ENCODE data around the gene PRDM5. TPM values are rescaled to one million over a fixed set of nuclear protein-coding genes. Genes with fewer than 3 reads are reported as not detected.

PRDM5 gene
- total and polyA plus RNA-seq, 2 of the 13 experiments (the other 11 are each of a cell fraction or from before 2014, with no cell fraction given), result not detected

DNA sequence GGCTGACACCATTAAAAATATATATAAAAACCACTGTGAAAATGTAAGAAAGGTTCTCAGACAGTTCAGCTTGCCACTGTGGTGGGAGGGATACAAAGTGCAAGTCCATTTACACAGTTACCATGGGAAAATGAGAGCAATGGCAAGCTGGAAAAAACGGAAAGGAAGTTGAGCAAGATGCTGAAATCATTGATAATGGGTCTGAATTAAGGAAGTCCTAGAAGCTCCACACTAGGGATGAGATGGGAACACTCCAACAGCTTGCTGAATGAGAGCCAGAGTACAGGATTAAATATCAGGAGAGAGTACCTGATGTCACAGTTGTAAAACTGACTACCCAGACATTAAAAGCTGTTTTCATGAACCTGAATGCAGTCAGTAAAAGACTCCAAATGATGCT, 218.6 kb downstream of the PRDM5 start:
- no peak for FAIRE-seq
- intact Hi-C loops (cut with micrococcal nuclease; ENCODE audit: unreplicated experiment), result no loop called here
- H3K4me2 ChIP-seq (ENCODE audit: low read depth, low read length), result no peak overlapping the region
- TF ChIP-seq, protein P1, sequence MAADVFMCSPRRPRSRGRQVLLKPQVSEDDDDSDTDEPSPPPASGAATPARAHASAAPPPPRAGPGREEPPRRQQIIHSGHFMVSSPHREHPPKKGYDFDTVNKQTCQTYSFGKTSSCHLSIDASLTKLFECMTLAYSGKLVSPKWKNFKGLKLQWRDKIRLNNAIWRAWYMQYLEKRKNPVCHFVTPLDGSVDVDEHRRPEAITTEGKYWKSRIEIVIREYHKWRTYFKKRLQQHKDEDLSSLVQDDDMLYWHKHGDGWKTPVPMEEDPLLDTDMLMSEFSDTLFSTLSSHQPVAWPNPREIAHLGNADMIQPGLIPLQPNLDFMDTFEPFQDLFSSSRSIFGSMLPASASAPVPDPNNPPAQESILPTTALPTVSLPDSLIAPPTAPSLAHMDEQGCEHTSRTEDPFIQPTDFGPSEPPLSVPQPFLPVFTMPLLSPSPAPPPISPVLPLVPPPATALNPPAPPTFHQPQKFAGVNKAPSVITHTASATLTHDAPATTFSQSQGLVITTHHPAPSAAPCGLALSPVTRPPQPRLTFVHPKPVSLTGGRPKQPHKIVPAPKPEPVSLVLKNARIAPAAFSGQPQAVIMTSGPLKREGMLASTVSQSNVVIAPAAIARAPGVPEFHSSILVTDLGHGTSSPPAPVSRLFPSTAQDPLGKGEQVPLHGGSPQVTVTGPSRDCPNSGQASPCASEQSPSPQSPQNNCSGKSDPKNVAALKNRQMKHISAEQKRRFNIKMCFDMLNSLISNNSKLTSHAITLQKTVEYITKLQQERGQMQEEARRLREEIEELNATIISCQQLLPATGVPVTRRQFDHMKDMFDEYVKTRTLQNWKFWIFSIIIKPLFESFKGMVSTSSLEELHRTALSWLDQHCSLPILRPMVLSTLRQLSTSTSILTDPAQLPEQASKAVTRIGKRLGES (CRISPR knock-in tag; IDR thresholded peaks at IDR 0.05; ENCODE audit: borderline replicate concordance), result no peak
- TF ChIP-seq ZNF207 (IDR thresholded peaks at IDR 0.05; ENCODE audit: borderline replicate concordance) (no peak), ZNF879 (CRISPR knock-in tag; IDR thresholded peaks at IDR 0.05) (no peak), SIN3B (IDR thresholded peaks at IDR 0.05; ENCODE audit: low read length) (no peak), MAFF (IDR thresholded peaks at IDR 0.05; ENCODE audit: low read depth, low read length) (no peak), PHF20 (CRISPR knock-in tag; IDR thresholded peaks at IDR 0.05) (no peak)
- 0% methylated on average over 1 of the region's 1 CpG for WGBS (ENCODE audit: low lambda C conversion rate)
- no peak overlapping the region for H3K27ac ChIP-seq (ENCODE audit: extremely low read length, insufficient read depth, low read length)
- no peak overlapping the region for H3K9ac ChIP-seq (ENCODE audit: insufficient read depth, low read depth, low read length)
- ChIA-PET POLR2A (no interaction called here), CTCF (ENCODE audit: low intra/inter-chr PET ratio, low total read pairs) (no interaction called here)
- H3K4me1 ChIP-seq (ENCODE audit: insufficient read depth, low read length), result no peaks in the 10 kb centered on the region
- H3K27me3 ChIP-seq (ENCODE audit: control insufficient read depth in 1 of 2, insufficient read depth in 2 of 2, low read length in 2 of 2), result no peaks in the 10 kb centered on the region
- no peaks in the 10 kb centered on the region for H4K20me1 ChIP-seq (ENCODE audit: insufficient read depth, low read length)
- DNase-seq (ENCODE audit: low spot score), result no peak
- no TSS peak for BruUV-seq (replicated peaks)
- H3K79me2 ChIP-seq (ENCODE audit: insufficient read depth, low read length), result no peaks in the 10 kb centered on the region
- in situ Hi-C loops (cut with HindIII; ENCODE audit: extremely low pct_ligation_motif_present, low pct_unique_long_range_greater_than_20kb), result no loop called here
- H3K4me3 ChIP-seq (replicated peaks in 1 of 3; ENCODE audit: insufficient read depth in 1 of 3, low read depth in 2 of 3, low read length in 3 of 3), result no peak overlapping the region
- no peaks in the 10 kb centered on the region for H3K9me3 ChIP-seq (ENCODE audit: low read length)
- no peak overlapping the region for H2AFZ ChIP-seq (ENCODE audit: low read length)
- no peak for ATAC-seq
- H3K36me3 ChIP-seq (replicated peaks in 1 of 2; ENCODE audit: control insufficient read depth in 1 of 2, insufficient read depth in 2 of 2, low read length in 2 of 2), result no peaks in the 10 kb centered on the region

DNA sequence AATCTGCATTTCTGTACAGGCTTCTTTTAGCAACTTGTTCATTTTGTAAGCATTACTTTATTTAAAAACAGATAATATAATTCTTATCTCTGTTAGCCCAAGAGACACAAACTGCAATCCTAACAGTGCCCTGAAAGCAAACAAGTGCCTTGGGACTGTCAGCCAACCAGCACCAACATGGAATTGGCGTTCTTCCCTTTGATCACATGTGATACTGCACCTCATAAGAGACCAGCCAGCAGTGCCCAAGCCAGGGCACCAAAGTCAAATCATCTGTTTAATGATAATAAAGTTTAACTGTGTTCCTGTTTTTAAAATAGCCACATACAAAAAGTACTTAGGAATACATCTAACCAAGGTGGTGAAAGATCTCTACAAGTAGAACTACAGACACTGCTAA, 223.2 kb downstream of the PRDM5 start:
- in situ Hi-C loops (cut with HindIII; ENCODE audit: extremely low pct_ligation_motif_present, low pct_unique_long_range_greater_than_20kb) (no loop called here), intact Hi-C loops (cut with micrococcal nuclease; ENCODE audit: unreplicated experiment) (no loop called here)
- CTCF ChIA-PET (ENCODE audit: low intra/inter-chr PET ratio, low total read pairs), result no interaction called here
- no TSS peak for BruUV-seq (replicated peaks)
- no peak overlapping the region for H2AFZ ChIP-seq (ENCODE audit: low read length)
- ATAC-seq, result no peak
- H4K20me1 ChIP-seq (ENCODE audit: insufficient read depth, low read length), result no peaks in the 10 kb centered on the region
- no peaks in the 10 kb centered on the region for H3K79me2 ChIP-seq (ENCODE audit: insufficient read depth, low read length)
- no peak for FAIRE-seq
- no peaks in the 10 kb centered on the region for H3K4me1 ChIP-seq (ENCODE audit: insufficient read depth, low read length)
- WGBS (ENCODE audit: low lambda C conversion rate), result 0% methylated on average over 1 of the region's 1 CpG
- no peak overlapping the region for H3K4me3 ChIP-seq (replicated peaks in 1 of 3; ENCODE audit: insufficient read depth in 1 of 3, low read depth in 2 of 3, low read length in 3 of 3)
- H3K9me3 ChIP-seq (ENCODE audit: low read length), result no peaks in the 10 kb centered on the region
- no peak overlapping the region for H3K27ac ChIP-seq (ENCODE audit: extremely low read length, insufficient read depth, low read length)
- H3K27me3 ChIP-seq (ENCODE audit: control insufficient read depth in 1 of 2, insufficient read depth in 2 of 2, low read length in 2 of 2), result no peaks in the 10 kb centered on the region
- POLR2A ChIA-PET, result no interaction called here
- H3K4me2 ChIP-seq (ENCODE audit: low read depth, low read length), result no peak overlapping the region
- H3K36me3 ChIP-seq (replicated peaks in 1 of 2; ENCODE audit: control insufficient read depth in 1 of 2, insufficient read depth in 2 of 2, low read length in 2 of 2), result no peaks in the 10 kb centered on the region
- no peak overlapping the region for H3K9ac ChIP-seq (ENCODE audit: insufficient read depth, low read depth, low read length)
- no peak for DNase-seq (ENCODE audit: low spot score)
- TF ChIP-seq, protein P2, sequence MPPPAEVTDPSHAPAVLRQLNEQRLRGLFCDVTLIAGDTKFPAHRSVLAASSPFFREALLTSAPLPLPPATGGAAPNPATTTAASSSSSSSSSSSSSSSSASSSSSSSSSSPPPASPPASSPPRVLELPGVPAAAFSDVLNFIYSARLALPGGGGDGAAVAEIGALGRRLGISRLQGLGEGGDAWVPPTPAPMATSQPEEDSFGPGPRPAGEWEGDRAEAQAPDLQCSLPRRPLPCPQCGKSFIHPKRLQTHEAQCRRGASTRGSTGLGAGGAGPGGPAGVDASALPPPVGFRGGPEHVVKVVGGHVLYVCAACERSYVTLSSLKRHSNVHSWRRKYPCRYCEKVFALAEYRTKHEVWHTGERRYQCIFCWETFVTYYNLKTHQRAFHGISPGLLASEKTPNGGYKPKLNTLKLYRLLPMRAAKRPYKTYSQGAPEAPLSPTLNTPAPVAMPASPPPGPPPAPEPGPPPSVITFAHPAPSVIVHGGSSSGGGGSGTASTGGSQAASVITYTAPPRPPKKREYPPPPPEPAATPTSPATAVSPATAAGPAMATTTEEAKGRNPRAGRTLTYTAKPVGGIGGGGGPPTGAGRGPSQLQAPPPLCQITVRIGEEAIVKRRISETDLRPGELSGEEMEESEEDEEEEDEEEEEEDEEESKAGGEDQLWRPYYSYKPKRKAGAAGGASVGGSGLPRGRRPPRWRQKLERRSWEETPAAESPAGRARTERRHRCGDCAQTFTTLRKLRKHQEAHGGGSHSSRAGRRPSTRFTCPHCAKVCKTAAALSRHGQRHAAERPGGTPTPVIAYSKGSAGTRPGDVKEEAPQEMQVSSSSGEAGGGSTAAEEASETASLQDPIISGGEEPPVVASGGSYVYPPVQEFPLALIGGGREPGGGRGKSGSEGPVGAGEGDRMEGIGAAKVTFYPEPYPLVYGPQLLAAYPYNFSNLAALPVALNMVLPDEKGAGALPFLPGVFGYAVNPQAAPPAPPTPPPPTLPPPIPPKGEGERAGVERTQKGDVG (CRISPR knock-in tag; IDR thresholded peaks at IDR 0.05; ENCODE audit: borderline replicate concordance), result no peak
- TF ChIP-seq, protein P3, sequence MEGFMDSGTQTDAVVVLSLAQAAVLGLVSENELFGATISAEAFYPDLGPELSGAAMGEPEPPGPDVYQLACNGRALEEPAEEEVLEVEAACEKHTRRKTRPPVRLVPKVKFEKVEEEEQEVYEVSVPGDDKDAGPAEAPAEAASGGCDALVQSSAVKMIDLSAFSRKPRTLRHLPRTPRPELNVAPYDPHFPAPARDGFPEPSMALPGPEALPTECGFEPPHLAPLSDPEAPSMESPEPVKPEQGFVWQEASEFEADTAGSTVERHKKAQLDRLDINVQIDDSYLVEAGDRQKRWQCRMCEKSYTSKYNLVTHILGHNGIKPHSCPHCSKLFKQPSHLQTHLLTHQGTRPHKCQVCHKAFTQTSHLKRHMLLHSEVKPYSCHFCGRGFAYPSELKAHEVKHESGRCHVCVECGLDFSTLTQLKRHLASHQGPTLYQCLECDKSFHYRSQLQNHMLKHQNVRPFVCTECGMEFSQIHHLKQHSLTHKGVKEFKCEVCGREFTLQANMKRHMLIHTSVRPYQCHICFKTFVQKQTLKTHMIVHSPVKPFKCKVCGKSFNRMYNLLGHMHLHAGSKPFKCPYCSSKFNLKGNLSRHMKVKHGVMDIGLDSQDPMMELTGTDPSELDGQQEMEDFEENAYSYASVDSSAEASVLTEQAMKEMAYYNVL (CRISPR knock-in tag; IDR thresholded peaks at IDR 0.05; ENCODE audit: borderline replicate concordance), result no peak
- TF ChIP-seq ZNF713 (CRISPR knock-in tag; IDR thresholded peaks at IDR 0.05), result no peak
- no peak for TF ChIP-seq RFXANK (CRISPR knock-in tag; IDR thresholded peaks at IDR 0.05)
- no peak for TF ChIP-seq PCBP1 (IDR thresholded peaks at IDR 0.05; ENCODE audit: borderline replicate concordance, low read depth, low read length)
- TF ChIP-seq SUZ12 (IDR thresholded peaks at IDR 0.05; ENCODE audit: low read depth, low read length), result no peak
